Measurements from ENCODE around the gene ABCA6.

The ABCA6 gene

GRCh38 chr17:69143151-69143550 is 1.5 kb upstream of the ABCA6 start:
- DNase-seq (ENCODE audit: low spot score) = no peak

GRCh38 chr17:69142175-69142802 is 594 bp upstream of the ABCA6 start:
- no peak for DNase-seq (ENCODE audit: low spot score)

GRCh38 chr17:69134112-69134511 is 7.6 kb downstream of the ABCA6 start:
- DNase-seq (ENCODE audit: low spot score) = no peak

- no peak for DNase-seq (ENCODE audit: low spot score)
Observed at GRCh38 chr17:69130627-69131296, 10.9 kb downstream of the ABCA6 start.

- no peak for DNase-seq (ENCODE audit: low spot score)
Observed at GRCh38 chr17:69123626-69124025, 18.1 kb downstream of the ABCA6 start.

GRCh38 chr17:69122065-69122464 is 19.6 kb downstream of the ABCA6 start:
- DNase-seq (ENCODE audit: low spot score) = no peak

GRCh38 chr17:69117855-69118784 is 23.6 kb downstream of the ABCA6 start:
- DNase-seq (ENCODE audit: low spot score) = no peak

GRCh38 chr17:69111794-69112193 is 29.9 kb downstream of the ABCA6 start:
- DNase-seq (ENCODE audit: low spot score) = no peak

- no peak for DNase-seq (ENCODE audit: low spot score)
Observed at GRCh38 chr17:69105907-69106730, 35.6 kb downstream of the ABCA6 start.

- no peak for DNase-seq (ENCODE audit: low spot score)
Observed at GRCh38 chr17:69103557-69104233, 38.0 kb downstream of the ABCA6 start.

- DNase-seq (ENCODE audit: low spot score) = no peak
Observed at GRCh38 chr17:69098625-69099024, 43.1 kb downstream of the ABCA6 start.

GRCh38 chr17:69096541-69096940 is 45.2 kb downstream of the ABCA6 start:
- DNase-seq (ENCODE audit: low spot score) = no peak

GRCh38 chr17:69093995-69094394 is 47.7 kb downstream of the ABCA6 start:
- no peak for DNase-seq (ENCODE audit: low spot score)

GRCh38 chr17:69093279-69093789 is 48.4 kb downstream of the ABCA6 start:
- DNase-seq (ENCODE audit: low spot score) = no peak

- no peak for DNase-seq (ENCODE audit: low spot score)
Observed at GRCh38 chr17:69090365-69090764, 51.3 kb downstream of the ABCA6 start.

- no peak for DNase-seq (ENCODE audit: low spot score)
Observed at GRCh38 chr17:69088643-69089200, 53.0 kb downstream of the ABCA6 start.

- no peak for DNase-seq (ENCODE audit: low spot score)
Observed at GRCh38 chr17:69086641-69087040, 55.1 kb downstream of the ABCA6 start.

GRCh38 chr17:69084911-69085310 is 56.8 kb downstream of the ABCA6 start:
- no peak for DNase-seq (ENCODE audit: low spot score)

GRCh38 chr17:69082696-69083095 is 59.0 kb downstream of the ABCA6 start:
- DNase-seq (ENCODE audit: low spot score) = no peak

GRCh38 chr17:69078864-69079263 is 62.8 kb downstream of the ABCA6 start:
- DNase-seq (ENCODE audit: low spot score) = no peak

- no peak for DNase-seq (ENCODE audit: low spot score)
Observed at GRCh38 chr17:69075823-69076222, 65.9 kb downstream of the ABCA6 start.
